Suppressor macrophage (primary cell): ENCODE measurements around the gene MEI4.
"Not testable (repeated sequence)": the region's sequence is repeated elsewhere in the genome, so short reads cannot be mapped to it uniquely, and the experiment has no call there.

Experiments used
- DNase-seq, 4 experiments: peaks; one replicate each; pipeline ENCODE4 v3.0.0-alpha.2; 2020 to 2022
- total RNA-seq, 17 experiments: gene quantifications; one replicate each; lab custom pipeline; 2026; ENCODE audit warnings: mixed read lengths in 6 of 17, inconsistent platforms in 3 of 17; lab: John Stamatoyannopoulos, UW

Gene MEI4
- 0 to 2.6 (median 0) reads per million in 17 experiments for total RNA-seq

GRCh38 chr6:77652739-77653138 is at the start of gene MEI4:
Gene MEI4, plus strand, starts transcription at chr6:77653039. Its CDS starts 37,633 bp downstream, at chr6:77690672.
- no peak for DNase-seq

DNA sequence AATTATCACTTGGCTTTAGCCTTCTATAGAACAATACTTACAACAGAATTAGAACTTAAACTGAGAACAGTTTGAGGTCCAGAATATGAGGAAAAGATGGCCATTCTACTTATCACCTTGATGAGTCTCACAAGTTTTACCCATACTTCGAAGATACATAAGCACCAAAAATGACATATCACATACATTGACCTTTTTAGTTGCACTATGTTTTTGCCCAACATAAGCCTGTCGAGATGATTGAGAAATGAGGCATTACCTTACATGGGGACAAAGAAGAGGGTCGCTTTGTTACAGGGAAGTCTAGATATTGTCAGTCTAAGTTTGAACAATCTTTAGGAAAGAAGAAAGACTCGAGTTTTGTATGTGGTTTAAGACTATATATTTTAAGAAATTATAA is 48.4 kb upstream of the MEI4 start:
- no peak for DNase-seq

- no peak for DNase-seq
Measured at GRCh38 chr6:77607004-77607403, 45.8 kb upstream of the MEI4 start.

GRCh38 chr6:77609106-77609505 is 43.7 kb upstream of the MEI4 start:
- DNase-seq: no peak

GRCh38 chr6:77619114-77619513 is 33.7 kb upstream of the MEI4 start:
- DNase-seq: no peak

- peak in 2 of 4 experiments; percentile 4 to 9 for DNase-seq
Measured at GRCh38 chr6:77620278-77620882, 32.5 kb upstream of the MEI4 start.

DNA sequence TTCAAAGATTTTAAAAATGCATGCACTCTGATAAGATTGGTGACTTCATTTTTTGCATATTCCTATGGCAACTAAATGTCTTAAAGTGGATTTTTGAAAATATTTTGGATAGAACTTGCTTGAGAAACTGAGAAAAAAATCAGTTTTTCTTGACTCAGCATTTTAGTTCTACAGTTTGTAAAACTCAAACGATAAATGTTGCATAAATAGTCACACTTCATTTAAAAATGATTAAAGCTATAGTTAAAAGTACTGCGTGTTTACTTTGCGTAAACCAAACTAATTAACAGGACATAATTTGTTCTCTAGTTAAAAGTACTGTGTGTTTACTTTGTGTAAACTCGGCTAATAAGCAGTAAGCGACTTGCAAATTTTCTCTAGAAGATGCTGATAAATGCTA is 28.3 kb upstream of the MEI4 start:
- DNase-seq: no peak

GRCh38 chr6:77626426-77626825 is 26.4 kb upstream of the MEI4 start:
- DNase-seq: no peak

GRCh38 chr6:77630014-77630413 is 22.8 kb upstream of the MEI4 start:
- DNase-seq: no peak

DNA sequence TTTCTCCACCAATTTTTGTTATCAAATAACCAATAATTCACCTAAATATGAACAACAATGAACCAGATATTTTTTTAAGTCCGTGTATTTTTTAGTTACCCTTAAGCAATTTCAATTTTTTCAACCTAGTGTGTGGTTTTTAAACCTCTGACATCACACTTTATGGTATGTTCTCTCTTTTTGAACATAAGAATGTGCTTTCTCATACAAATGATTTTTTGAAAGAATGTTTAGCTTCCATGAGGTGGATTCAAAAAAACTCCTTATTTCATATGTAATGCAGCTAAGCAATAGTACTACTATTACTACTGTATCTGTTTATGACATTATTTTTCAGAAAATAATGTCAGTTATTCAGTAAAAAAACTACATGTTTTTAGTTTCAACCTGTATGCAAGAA is 19.4 kb upstream of the MEI4 start:
- DNase-seq: no peak

DNA sequence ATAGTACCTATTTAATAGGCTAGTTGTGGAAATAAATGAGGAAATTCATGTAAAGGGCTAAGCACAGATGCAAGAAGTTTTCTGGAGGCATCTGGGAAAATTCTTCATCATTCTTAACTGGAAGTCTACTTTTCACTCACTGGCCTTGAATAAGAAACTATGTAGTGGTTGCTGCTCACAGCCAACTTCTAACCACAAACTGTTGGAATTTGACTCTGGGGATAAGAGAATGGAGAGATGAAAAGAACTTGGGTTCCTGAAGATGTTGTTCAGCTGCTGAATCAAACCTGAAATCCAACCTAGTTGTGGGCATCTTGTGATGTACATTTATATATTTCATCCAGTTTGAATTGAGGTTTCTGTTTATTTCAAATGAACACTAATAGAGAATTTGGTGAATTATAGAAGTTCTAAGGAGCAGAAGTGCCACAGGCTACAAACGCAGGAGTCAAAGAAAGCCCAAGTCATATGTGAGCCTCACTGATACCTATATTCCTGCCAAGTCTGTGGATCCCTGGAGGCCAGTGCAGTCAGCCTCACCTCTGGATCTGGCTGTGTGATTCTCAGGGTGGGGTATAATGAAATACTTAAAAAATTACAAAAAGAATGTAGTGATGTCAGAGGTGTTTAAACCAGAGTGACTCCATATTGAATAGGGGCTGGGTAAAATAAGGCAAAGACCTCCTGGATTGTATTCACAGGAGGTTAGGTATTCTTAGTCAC is 18.7 kb upstream of the MEI4 start:
- DNase-seq: no peak

DNA sequence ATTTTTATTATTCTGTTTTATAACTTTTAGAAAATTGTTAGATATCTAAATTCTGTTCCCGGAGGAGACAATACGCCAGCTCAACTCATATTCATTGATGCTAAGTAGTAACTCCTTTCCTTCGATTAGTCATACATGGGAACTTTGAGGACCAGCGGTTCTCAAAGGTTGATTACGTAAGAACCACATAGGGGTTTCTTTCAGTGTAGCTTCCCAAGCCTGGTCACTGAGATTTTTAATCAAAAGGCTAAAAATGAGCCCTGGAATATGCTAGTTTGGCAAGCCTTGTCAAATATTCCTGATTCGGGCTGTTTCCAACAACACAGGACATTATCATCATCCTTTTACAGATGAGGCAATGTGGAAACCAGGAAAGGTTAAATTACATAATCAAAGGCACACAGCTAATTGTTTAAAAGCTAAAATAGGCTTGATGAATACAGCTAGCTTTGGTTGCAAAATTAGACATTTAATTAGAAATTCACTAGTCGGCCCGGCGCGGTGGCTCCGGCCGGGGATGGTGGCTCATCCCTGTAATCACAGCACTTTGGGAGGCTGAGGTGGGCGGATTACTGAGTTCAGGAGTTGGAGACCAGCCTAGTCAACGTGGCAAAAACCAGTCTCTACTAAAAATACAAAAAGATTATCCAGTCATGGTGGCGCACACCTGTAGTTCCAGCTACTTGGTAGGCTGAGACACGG is 14.6 kb upstream of the MEI4 start:
- DNase-seq: no peak

GRCh38 chr6:77644102-77644705 is 8.6 kb upstream of the MEI4 start:
- DNase-seq: no peak

DNA sequence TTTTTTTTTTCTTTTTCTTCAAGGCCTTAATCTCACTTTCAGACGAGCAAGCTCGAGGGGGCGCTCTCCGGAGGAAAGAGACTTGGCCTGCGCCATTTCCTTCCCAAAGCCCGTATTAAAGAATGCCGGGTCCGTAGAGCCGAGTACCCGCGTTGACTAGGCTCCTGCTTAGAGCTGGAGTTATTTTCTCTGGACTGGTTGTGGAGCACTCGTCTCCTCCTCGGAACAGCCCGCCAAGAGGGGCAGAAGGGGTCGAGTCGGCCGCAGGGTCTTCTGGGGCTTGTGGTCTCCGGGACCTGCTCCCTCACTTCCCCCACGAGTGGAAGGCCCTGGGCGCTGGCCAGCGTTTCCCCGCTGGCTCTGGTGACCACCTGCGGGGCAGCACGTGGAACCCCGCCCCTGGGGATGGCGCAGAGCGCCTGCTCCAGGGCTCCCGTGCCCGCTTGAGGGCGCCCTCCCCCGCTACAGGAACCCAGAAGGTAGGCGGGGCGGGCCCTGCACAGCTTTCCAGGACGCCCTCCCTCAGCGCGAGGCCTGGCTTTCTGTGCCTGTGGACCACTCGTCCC is 2.7 kb upstream of the MEI4 start:
- peak; percentile 14 to 64 (median 37) for DNase-seq

- no peak for DNase-seq
Measured at GRCh38 chr6:77653816-77654215, 977 bp downstream of the MEI4 start.

- DNase-seq: not testable (repeated sequence)
Measured at GRCh38 chr6:77655035-77655434, 2.2 kb downstream of the MEI4 start.

DNA sequence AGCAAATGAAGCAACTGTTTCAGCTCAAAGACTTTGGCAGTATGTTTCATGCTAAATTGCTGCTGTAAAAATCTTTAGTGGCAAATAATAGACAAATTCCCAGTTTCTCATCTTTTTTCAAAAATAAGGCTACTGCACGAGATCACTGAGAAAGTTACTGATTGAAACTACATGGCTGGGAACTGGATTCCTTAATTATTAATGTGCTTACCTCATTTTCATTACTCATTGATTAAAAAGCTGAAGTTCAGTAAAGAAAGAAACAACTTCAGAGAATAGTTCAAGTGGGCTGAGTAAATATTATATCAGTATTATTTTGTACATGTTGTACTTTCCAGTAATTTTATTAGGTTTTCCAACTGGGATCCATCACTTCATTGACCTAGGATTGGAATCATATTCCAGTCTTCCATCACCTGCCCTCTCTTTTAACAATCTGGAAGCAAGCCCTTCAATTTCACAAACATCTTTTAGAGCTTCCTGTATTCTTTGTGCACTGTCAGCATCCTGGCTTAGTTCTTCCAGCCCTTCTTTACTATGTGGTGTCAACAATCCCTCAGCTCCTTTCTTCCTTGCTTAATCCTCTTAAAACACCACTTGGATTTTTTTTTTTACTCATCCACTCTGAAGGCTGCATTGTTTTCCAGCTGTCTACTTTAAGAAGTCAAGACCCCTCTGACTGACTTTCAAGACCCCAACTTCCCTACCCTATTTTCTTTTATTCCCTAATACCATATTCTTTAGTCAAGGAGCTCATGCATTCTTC is 4.3 kb downstream of the MEI4 start:
- DNase-seq: no peak

DNA sequence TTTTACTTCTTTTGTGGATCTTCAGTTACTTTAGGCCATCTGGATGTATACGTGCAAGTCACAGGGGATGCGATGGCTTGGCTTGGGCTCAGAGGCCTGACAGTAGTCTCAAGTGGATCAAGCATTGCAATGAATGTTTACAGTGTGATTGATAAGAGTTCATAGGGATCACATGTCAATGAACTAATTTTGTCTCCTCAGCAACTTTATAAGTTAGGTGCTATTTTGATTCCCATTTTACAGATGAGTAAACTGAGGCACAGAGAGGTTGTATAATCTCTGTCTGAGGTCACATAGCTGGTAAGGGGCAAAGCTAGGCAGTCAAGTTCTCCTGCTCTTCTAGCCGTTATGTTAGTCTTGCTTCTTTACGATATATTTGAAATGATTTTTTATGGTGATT is 13.5 kb downstream of the MEI4 start:
- DNase-seq: no peak

DNA sequence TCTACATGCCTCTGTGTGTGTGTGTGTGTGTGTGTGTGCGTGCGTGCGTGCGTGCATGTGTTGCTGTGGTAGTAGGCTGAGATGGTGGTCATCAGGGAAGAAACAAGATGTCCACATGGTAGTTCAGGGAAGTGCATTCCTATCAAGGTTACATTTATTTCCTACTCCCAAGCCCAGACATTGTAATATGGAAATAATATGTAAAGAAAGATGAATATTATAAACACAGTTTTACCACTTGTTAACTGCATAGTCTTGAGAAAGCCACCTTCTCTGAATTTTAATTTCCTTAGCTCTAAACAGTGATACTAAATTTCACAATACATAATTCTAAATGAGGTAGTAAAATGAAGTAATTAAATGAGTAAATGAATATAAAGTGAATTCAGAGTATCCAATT is 14.0 kb downstream of the MEI4 start:
- DNase-seq: no peak

- DNase-seq: no peak
Measured at GRCh38 chr6:77669913-77670312, 17.1 kb downstream of the MEI4 start.

DNA sequence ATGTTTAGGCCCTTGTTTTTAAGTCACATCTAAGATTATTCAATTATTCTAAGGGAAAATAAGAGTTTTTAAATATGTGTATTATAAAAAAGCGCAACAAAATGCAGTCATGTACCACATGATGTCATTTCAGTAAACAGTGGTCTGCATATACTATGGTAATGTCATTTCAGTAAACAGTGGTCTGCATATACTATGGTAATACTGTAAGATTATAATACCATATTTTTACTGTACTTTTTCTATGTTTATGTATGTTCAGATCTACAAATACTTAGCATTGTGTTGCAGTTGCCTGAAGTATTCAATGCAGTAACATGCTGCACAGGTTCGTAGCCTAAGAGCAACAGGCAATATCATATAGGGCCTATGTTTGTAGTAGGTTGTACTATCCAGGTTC is 21.4 kb downstream of the MEI4 start:
- DNase-seq: no peak

DNA sequence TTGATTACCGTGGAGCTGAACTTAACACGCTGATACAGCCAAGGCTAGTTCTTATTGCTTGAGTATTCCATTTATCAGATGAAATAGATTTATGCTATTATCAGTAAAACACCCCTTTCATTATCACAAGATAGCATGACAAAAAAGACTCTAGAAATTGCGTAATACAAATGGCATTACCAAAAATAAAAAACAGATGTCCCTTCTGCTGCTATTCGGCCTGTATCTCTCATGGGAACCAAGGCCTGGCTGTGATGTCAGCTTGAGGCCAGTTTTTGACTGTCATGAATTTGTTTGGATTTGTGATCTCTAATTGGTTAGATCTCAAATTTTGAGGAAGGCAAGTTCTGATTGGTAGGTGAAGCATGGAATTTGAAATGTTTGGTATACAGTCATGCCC is 25.2 kb downstream of the MEI4 start:
- no peak for DNase-seq
